ENCODE measurements around the gene SNTG2. TPM values are rescaled to one million over a fixed set of nuclear protein-coding genes. Genes with fewer than 3 reads are reported as not detected.
A peak's percentile ranks its signal among the peaks of the same experiment; 100 is the strongest.

Gene SNTG2
- total RNA-seq, 4 donors from 2014 or later = 4.2 to 14.2 (median 9.2) TPM

- Histone ChIP-seq H3K27me3 (no peaks in the 10 kb centered on the region), H3K9me3 (no peaks in the 10 kb centered on the region), H3K27ac (no peak overlapping the region), H3K36me3 (no peaks in the 10 kb centered on the region), H3K4me1 (no peaks in the 10 kb centered on the region), H3K4me3 (replicated peaks in 1 of 3) (no peak overlapping the region)
- WGBS, 2 donors = 91 to 95% methylated on average over 8 of the region's 8 CpGs
- DNase-seq = no peak
- no peak for TF ChIP-seq POLR2A (IDR thresholded peaks at IDR 0.05)
- TF ChIP-seq CTCF (IDR thresholded peaks at IDR 0.05) = no peak
- intact Hi-C loops (cut with DNase I) = no loop called here
These were observed 211.6 kb downstream of the SNTG2 start for GRCh38 chr2:1162246-1162645.

- intact Hi-C loops (cut with DNase I) = no loop called here
- TF ChIP-seq CTCF (IDR thresholded peaks at IDR 0.05) = no peak
- TF ChIP-seq POLR2A (IDR thresholded peaks at IDR 0.05) = no peak
- Histone ChIP-seq H3K36me3 (no peaks in the 10 kb centered on the region), H3K4me1 (no peaks in the 10 kb centered on the region), H3K27ac (peak overlapping the region in 1 of 3 donors; percentile 30), H3K4me3 (replicated peaks in 1 of 3) (no peak overlapping the region), H3K9me3 (no peaks in the 10 kb centered on the region), H3K27me3 (no peaks in the 10 kb centered on the region)
- WGBS, 2 donors = 72% methylated on average over 12 of the region's 12 CpGs
- DNase-seq = no peak
These were observed 212.3 kb downstream of the SNTG2 start for GRCh38 chr2:1162768-1163584.

GRCh38 chr2:1166976-1167375, 216.3 kb downstream of the SNTG2 start:
- no peak overlapping the region for H3K27ac ChIP-seq
- no peak overlapping the region for H3K4me3 ChIP-seq (replicated peaks in 1 of 3)
- intact Hi-C loops (cut with DNase I) = no loop called here
- H3K36me3 ChIP-seq = no peaks in the 10 kb centered on the region
- H3K4me1 ChIP-seq = no peaks in the 10 kb centered on the region
- no peaks in the 10 kb centered on the region for H3K27me3 ChIP-seq
- H3K9me3 ChIP-seq = no peaks in the 10 kb centered on the region
- TF ChIP-seq POLR2A (IDR thresholded peaks at IDR 0.05) (no peak), CTCF (IDR thresholded peaks at IDR 0.05) (no peak)
- WGBS, 2 donors = 93 to 96% methylated on average over 10 to 14 of the region's 14 CpGs
- no peak for DNase-seq

- no peaks in the 10 kb centered on the region for H3K9me3 ChIP-seq
- no peak overlapping the region for H3K27ac ChIP-seq
- no peak for DNase-seq
- H3K36me3 ChIP-seq = no peaks in the 10 kb centered on the region
- intact Hi-C loops (cut with DNase I) = no loop called here
- H3K27me3 ChIP-seq = no peaks in the 10 kb centered on the region
- TF ChIP-seq CTCF (IDR thresholded peaks at IDR 0.05) = no peak
- TF ChIP-seq POLR2A (IDR thresholded peaks at IDR 0.05) = no peak
- H3K4me1 ChIP-seq = no peaks in the 10 kb centered on the region
- H3K4me3 ChIP-seq (replicated peaks in 1 of 3) = no peak overlapping the region
- 83 to 89% methylated on average over 10 of the region's 10 CpGs for WGBS, 2 donors
These were observed 218.2 kb downstream of the SNTG2 start for GRCh38 chr2:1168846-1169245.

- DNase-seq = no peak
- H3K27ac ChIP-seq = peak overlapping the region in 1 of 3 donors; percentile 17
- intact Hi-C loops (cut with DNase I) = no loop called here
These were observed 218.8 kb downstream of the SNTG2 start for GRCh38 chr2:1169291-1169949.

More at GRCh38 chr2:1169291-1169949, 218.8 kb downstream of the SNTG2 start:
- TF ChIP-seq POLR2A (IDR thresholded peaks at IDR 0.05) = no peak
- no peak for TF ChIP-seq CTCF (IDR thresholded peaks at IDR 0.05)
- Histone ChIP-seq H3K9me3 (no peaks in the 10 kb centered on the region), H3K27me3 (no peaks in the 10 kb centered on the region), H3K4me3 (replicated peaks in 1 of 3) (no peak overlapping the region), H3K36me3 (no peaks in the 10 kb centered on the region), H3K4me1 (no peaks in the 10 kb centered on the region)
- WGBS, 2 donors = 87 to 92% methylated on average over 11 to 12 of the region's 13 CpGs
